Glutamatergic neuron (in vitro differentiated cells): ENCODE data around the gene EMILIN2. TPM values are rescaled to one million over a fixed set of nuclear protein-coding genes. Genes with fewer than 3 reads are reported as not detected.

Experiments
- DNase-seq: peaks from one replicate; pipeline ENCODE4 v3.0.0; 2022
- H3K27ac Mint-ChIP-seq: one replicate; pipeline ENCODE4 v1.8.0; 2020; ENCODE audit warnings: mild to moderate bottlenecking, mixed read lengths, inconsistent platforms; ENCODE audit not compliant: unreplicated experiment
- H3K27me3 Mint-ChIP-seq: one replicate; pipeline ENCODE4 v1.8.0; 2020; ENCODE audit warnings: mild to moderate bottlenecking, moderate library complexity, mixed read lengths, inconsistent platforms; ENCODE audit not compliant: unreplicated experiment
- H3K36me3 Mint-ChIP-seq: one replicate; pipeline ENCODE4 v1.8.0; 2020; ENCODE audit warnings: mild to moderate bottlenecking, mixed read lengths, inconsistent platforms; ENCODE audit not compliant: unreplicated experiment
- H3K4me1 Mint-ChIP-seq: one replicate; pipeline ENCODE4 v1.8.0; 2020; ENCODE audit warnings: mild to moderate bottlenecking, low read depth, mixed read lengths, inconsistent platforms; ENCODE audit not compliant: unreplicated experiment
- H3K4me3 Mint-ChIP-seq: one replicate; pipeline ENCODE4 v1.8.0; 2020; ENCODE audit warnings: mild to moderate bottlenecking, mixed read lengths, inconsistent platforms; ENCODE audit not compliant: unreplicated experiment
- H3K9me3 Mint-ChIP-seq: one replicate; pipeline ENCODE4 v1.8.0; 2020; ENCODE audit warnings: mild to moderate bottlenecking, moderate library complexity, mixed read lengths, inconsistent platforms; ENCODE audit not compliant: unreplicated experiment
- total RNA-seq: library from RNA; stranded (reverse); fragmentation: NEBNext Ultra II Directional; extraction: Animal tissue kit (Norgen Biotek cat#: 25700); gene quantifications from one replicate; pipeline ENCODE4 v1.2.1, GENCODE V29; 2021; ENCODE audit not compliant: unreplicated experiment
- TF ChIP-seq, protein P1 (sequence below): fragments of 200-600 bp; sonication (generic); IDR thresholded peaks from one replicate; pipeline ENCODE4 v1.5.0; 2021; ENCODE audit not compliant: partially characterized antibody, unreplicated experiment

The EMILIN2 gene
- total RNA-seq, 1 donor from 2014 or later: 4.1 TPM

DNA sequence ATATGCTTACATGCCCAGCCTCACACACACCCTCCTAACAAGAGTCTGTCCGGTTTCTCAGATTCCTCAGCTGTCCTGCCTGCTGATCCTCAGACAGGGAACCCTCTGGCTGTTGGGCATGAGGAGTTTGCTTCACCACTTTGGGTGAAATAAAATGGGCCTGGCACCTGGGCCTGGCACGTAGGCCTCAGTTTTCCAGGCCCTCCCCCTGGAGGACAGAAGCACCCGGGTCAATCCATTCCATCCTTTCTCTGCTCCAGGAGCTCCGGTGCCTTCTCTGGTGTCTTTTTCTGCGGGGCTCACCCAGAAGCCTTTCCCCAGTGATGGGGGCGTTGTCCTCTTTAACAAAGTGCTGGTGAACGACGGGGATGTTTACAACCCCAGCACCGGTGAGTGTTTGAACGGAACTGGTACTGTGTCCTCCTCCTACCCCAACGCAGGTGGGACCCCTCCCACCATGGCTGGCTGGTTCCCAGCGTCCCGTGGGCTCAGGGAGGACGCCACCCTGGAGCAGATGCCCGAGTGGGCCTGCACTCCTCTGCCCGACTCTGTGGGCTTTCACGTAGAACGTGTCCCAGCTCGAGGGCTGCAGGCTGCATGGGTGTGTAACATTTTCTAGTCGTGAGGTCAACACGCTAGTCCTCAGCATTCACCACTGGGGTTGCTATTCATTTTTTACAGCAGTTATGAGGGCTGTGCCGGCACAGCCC, 62.8 kb downstream of the EMILIN2 start:
- Mint-ChIP-seq H3K27ac (no peak overlapping the region), H3K36me3 (no peaks in the 10 kb centered on the region)

DNA sequence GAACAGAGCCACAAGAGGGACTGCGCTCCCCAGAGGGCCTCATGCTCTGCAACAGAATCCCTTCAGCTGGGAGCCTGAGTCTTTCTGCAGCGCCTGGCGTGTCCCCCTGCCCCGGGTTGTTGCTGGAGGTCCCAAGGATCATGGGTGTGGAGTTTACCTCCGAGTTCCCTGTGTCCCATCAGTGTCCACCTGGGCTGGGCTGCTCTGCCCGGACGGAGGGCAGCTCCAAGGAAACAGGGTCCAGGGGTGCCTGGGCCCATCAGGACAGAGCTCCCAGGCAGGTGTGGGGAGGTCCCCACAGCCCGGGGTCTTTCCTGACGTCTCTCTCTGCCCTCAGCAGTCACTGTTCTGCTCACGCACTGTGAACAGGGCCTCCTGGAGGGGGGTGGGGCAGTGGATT, 63.5 kb downstream of the EMILIN2 start:
- DNase-seq: no peak
- Mint-ChIP-seq H3K4me3 (no peak overlapping the region), H3K4me1 (peaks cover 15% of the 10 kb centered on the region), H3K9me3 (peaks cover 17% of the 10 kb centered on the region), H3K27me3 (peaks cover 16% of the 10 kb centered on the region), H3K27ac (no peak overlapping the region), H3K36me3 (no peaks in the 10 kb centered on the region)
- TF ChIP-seq, protein P1, sequence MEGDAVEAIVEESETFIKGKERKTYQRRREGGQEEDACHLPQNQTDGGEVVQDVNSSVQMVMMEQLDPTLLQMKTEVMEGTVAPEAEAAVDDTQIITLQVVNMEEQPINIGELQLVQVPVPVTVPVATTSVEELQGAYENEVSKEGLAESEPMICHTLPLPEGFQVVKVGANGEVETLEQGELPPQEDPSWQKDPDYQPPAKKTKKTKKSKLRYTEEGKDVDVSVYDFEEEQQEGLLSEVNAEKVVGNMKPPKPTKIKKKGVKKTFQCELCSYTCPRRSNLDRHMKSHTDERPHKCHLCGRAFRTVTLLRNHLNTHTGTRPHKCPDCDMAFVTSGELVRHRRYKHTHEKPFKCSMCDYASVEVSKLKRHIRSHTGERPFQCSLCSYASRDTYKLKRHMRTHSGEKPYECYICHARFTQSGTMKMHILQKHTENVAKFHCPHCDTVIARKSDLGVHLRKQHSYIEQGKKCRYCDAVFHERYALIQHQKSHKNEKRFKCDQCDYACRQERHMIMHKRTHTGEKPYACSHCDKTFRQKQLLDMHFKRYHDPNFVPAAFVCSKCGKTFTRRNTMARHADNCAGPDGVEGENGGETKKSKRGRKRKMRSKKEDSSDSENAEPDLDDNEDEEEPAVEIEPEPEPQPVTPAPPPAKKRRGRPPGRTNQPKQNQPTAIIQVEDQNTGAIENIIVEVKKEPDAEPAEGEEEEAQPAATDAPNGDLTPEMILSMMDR: no peak

More for the DNA sequence above, 62.8 kb downstream of the EMILIN2 start:
- H3K9me3 Mint-ChIP-seq: peaks cover 15% of the 10 kb centered on the region
- TF ChIP-seq, protein P1: no peak
- no peak for DNase-seq
- H3K4me1 Mint-ChIP-seq: peaks cover 15% of the 10 kb centered on the region
- H3K27me3 Mint-ChIP-seq: peaks cover 16% of the 10 kb centered on the region
- H3K4me3 Mint-ChIP-seq: no peak overlapping the region

DNA sequence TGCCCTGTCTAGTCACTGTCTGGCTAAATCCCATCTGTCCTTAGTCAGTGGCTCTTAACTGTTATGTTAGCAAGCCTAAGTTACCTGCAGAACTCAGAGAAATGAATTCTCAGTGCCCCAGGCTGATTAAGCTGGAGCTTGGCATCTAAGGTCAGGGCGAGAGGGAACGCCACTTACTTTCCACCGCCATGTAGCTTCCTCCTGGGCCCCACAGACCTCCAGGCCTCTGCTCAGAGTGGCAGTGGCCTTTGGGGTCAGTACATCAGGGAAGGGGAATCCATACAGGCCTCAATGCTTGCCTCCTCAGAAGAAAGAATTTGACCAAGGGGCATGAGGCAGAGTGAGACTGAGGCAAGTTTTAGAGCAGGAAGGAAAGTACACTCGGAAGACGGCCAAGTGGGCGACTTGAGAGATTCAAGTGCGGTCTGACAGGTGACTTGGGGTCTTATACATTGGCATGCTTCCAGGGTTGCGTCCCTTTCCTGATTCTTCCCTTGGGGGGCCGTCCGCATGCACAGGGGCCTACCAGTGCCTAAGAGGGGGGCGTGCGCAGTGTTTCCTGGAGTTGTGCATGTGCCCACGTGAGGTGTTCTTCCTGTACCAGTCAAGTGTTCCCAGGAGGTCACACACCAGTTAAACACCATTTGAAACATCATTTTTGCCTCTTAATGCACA, 64.1 kb downstream of the EMILIN2 start:
- Mint-ChIP-seq H3K4me3 (no peak overlapping the region), H3K27ac (no peak overlapping the region), H3K4me1 (peaks cover 15% of the 10 kb centered on the region), H3K9me3 (peaks cover 16% of the 10 kb centered on the region), H3K27me3 (peaks cover 13% of the 10 kb centered on the region), H3K36me3 (no peaks in the 10 kb centered on the region)
- TF ChIP-seq, protein P1: no peak
- DNase-seq: no peak

DNA sequence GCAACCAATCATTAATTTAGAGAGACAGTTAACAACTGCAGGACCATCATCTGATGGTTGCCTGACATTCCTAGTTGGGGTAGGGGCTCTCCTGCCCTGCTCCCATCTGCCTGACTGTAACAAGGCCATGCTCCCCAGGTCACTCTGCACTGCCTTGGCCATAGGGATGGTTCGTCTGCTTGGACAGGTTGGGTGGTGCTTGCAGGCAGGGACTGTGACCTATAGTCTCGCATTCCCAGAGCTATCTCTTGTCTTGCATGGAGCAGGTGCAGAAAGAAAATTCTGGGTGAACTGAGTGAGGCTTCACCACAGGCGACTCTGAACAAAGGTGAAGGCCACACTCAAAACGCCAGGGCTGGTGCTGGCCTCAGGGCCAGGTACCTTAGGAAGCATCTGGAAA, 64.7 kb downstream of the EMILIN2 start:
- Mint-ChIP-seq H3K27ac (no peak overlapping the region), H3K9me3 (peaks cover 16% of the 10 kb centered on the region), H3K36me3 (no peaks in the 10 kb centered on the region), H3K4me3 (no peak overlapping the region), H3K4me1 (peaks cover 19% of the 10 kb centered on the region), H3K27me3 (peaks cover 15% of the 10 kb centered on the region)
- DNase-seq: no peak
- TF ChIP-seq, protein P1: no peak
